GM10266 (cell line): ENCODE results near the gene UBE2L3.

ENCODE experiments used
- DNase-seq: peaks from one replicate; pipeline ENCODE4 v3.0.0; 2012; ENCODE audit errors: extremely low spot score
- TF ChIP-seq, protein P1 (sequence below): IDR thresholded peaks from 2 replicates; pipeline ENCODE4 v1.5.1; 2012; ENCODE audit warnings: mild to moderate bottlenecking, low read depth; ENCODE audit not compliant: control insufficient read depth, insufficient read depth; ENCODE audit errors: missing control alignments

Gene UBE2L3

DNA sequence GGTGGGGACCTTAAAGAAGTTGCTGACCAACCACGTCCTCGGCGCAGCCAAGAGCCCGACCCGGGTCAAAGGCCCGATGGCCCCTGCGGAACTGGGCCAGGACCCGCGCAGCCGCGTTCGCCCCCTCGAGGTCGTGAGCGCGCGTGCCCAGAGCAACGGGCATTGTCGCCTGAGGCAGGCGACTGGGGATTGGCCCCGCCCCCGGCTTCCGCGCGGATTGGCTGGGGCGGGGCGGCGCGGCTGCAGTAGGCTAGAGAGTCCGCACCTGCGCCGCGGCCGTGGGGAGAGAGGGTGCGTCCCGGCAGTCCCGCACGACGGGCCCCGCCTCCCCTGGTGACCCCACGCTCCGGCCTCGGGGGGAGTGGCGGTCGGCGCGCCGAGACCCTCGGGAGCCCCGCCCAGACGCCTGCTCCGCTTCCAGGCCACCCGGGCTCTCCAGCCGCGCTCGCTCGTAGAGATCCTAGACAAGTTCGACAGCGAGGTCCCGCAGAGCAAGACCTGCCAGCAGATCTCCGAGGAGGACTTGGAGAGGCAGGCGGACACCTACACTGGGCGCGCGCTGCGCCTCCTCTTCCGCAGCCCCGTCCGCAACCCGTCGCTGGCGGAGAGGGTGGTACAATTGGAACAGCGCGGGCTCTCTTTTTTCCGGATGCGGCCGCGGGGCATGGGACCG lies 90.0 kb downstream of the UBE2L3 start:
- TF ChIP-seq, protein P1, sequence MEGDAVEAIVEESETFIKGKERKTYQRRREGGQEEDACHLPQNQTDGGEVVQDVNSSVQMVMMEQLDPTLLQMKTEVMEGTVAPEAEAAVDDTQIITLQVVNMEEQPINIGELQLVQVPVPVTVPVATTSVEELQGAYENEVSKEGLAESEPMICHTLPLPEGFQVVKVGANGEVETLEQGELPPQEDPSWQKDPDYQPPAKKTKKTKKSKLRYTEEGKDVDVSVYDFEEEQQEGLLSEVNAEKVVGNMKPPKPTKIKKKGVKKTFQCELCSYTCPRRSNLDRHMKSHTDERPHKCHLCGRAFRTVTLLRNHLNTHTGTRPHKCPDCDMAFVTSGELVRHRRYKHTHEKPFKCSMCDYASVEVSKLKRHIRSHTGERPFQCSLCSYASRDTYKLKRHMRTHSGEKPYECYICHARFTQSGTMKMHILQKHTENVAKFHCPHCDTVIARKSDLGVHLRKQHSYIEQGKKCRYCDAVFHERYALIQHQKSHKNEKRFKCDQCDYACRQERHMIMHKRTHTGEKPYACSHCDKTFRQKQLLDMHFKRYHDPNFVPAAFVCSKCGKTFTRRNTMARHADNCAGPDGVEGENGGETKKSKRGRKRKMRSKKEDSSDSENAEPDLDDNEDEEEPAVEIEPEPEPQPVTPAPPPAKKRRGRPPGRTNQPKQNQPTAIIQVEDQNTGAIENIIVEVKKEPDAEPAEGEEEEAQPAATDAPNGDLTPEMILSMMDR: peak; percentile 30
- peak; percentile 96 for DNase-seq

DNA sequence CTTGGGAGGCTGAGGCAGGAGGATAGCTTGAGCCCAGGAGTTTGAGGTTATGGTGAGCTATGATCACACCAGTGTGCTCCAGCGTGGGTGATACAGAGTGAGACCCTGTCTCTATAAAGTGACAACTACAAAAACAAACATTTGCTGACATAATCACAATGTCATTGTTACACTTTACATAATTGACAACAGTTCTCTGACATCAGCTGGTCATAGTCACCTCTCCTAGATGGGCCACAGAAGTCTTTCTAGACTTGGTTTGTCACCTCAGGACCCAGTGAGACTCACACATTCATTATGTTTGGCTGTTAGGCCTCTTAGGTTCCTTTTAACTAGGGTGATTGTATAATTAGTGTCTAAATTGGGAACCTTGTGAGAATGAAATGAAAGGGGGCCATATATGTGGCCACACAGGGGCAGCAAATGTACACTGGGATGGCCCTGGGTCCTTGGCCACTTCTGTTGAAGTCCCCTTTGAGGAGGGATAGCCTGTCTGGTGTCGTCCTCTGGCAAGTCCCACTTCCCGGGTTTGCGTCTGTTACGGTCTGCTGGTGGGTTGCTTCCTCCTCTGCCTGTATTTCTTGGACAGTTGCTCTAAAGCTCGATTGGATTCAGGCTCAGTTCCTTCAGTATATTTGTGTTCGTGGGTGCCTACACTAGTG lies 92.5 kb downstream of the UBE2L3 start:
- TF ChIP-seq, protein P1: no peak
- no peak for DNase-seq

DNA sequence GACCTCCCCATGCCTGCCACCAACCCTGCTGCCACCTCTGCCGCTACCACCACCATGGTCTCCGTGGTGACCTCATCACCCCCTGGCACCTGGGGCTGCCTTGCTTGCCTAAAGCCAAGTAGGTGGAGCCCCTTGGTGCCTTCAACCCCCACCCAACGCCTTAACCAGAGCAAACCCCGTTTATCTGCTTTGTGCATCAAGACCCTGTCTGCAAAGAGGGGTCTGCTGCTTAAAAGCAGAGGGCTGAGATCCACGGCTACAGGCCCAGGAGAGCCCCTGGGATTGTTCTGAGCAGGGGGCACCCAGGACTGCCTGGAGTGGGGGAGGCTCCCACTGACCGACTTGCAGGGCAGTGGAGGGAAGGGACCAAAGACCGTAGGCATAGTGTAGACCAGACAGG lies 93.4 kb downstream of the UBE2L3 start:
- no peak for DNase-seq
- TF ChIP-seq, protein P1: no peak

DNA sequence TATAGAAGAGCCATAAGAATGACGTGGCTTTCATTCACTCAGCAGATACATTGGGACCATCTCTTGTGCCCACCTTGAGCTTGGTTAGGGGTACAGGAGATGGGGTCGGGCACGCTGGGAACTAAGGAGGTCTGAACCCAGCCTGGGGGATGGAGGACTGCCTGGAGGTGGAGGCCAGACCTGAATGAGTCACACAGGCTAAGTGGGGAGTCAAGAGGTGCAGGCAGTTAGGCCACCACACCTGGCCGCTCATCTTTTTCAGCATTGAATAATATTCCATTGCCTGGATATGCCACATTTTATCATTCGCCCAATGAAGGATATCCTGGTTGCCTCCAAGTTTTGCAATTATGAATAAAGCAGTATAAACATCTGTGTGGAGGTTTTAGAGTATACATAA lies 94.5 kb downstream of the UBE2L3 start:
- TF ChIP-seq, protein P1: no peak
- no peak for DNase-seq

DNA sequence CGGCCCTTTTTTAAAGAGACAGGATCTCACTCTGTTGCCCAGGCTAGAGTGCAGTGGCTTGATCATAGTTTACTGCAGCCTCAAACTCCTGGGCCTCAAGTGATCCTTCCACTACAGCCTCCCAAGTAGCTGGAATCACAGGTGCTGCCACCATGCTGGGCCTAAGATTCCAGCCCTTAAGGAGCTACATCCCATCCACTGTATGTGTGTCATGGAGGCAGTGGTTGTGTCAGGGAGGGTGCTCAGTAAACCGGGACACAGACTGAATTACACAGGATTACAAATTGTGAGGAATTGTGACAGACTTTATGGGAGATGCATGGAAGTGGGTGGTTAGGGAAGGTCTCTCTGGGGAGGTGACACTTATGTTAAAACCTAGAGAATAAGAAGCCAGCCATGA lies 96.2 kb downstream of the UBE2L3 start:
- DNase-seq: no peak
- TF ChIP-seq, protein P1: no peak

DNA sequence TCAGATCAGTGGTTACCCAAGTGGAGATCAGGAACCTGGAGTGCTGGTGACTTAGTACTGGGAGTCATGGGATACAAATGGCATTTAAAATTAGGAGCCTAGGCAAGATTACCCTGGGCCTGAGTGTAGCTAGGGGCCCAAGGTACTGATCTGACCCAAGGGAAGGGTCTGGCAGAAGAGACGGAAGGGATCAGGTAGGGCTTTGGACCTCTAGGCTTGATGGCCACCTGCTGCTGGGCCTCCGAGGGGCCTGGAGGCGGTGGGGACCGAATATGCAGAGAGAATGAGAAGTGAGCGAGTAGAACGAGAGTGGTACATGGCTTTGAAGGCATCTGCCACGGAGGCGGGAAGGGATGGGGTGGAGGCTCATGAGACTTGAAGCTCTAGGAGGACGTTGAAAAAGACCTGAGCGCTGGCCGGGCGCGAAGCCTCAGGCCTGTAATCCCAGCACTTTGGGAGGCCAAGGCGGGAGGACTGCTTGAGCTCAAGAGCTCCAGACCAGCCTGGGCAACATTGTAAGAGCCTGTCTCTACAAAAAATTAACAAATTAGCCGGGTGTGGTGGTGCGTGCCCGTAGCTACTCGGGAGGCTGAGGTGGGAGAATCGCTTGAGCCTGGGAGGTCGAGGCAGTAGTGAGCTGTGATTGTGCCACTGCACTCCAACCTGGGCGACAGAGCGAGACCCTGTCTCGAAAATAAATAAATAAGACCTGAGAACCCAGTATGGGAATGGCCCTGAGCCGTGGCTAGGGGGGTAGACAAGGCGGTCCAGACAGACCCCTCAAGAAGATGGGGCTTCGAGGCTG lies 97.7 kb downstream of the UBE2L3 start:
- DNase-seq: no peak
- TF ChIP-seq, protein P1: no peak
